HEK293T (cell line): ENCODE results near the gene MOGAT3.

ENCODE experiments used
- ARNT ChIP-seq: fragments of 450-650 bp; IDR thresholded peaks from 2 replicates; pipeline ENCODE4 v1.6.1; 2017; ENCODE audit warnings: mild to moderate bottlenecking
- ELF4 ChIP-seq: fragments of 450-650 bp; IDR thresholded peaks from 2 replicates; pipeline ENCODE4 v1.6.1; 2017; ENCODE audit warnings: antibody characterized with exemption
- FOXA1 ChIP-seq: fragments of 450-650 bp; IDR thresholded peaks from 2 replicates; pipeline ENCODE4 v1.6.1; 2016; ENCODE audit warnings: mild to moderate bottlenecking
- FOXK2 ChIP-seq: fragments of 450-650 bp; IDR thresholded peaks from 2 replicates; pipeline ENCODE4 v1.6.1; 2016; ENCODE audit warnings: mild to moderate bottlenecking
- NFRKB ChIP-seq: fragments of 450-650 bp; IDR thresholded peaks from 2 replicates; pipeline ENCODE4 v1.6.1; 2016; ENCODE audit warnings: mild to moderate bottlenecking, moderate library complexity
- SP1 ChIP-seq: fragments of 450-650 bp; IDR thresholded peaks from 2 replicates; pipeline ENCODE4 v1.6.1; 2017
- SUZ12 ChIP-seq: fragments of 450-650 bp; IDR thresholded peaks from 2 replicates; pipeline ENCODE4 v1.6.1; 2016; ENCODE audit warnings: mild to moderate bottlenecking
- TARDBP ChIP-seq: fragments of 450-650 bp; IDR thresholded peaks from 2 replicates; pipeline ENCODE4 v1.6.1; 2016
- ZNF384 ChIP-seq: fragments of 450-650 bp; IDR thresholded peaks from 2 replicates; pipeline ENCODE4 v1.6.1; 2016

DNA sequence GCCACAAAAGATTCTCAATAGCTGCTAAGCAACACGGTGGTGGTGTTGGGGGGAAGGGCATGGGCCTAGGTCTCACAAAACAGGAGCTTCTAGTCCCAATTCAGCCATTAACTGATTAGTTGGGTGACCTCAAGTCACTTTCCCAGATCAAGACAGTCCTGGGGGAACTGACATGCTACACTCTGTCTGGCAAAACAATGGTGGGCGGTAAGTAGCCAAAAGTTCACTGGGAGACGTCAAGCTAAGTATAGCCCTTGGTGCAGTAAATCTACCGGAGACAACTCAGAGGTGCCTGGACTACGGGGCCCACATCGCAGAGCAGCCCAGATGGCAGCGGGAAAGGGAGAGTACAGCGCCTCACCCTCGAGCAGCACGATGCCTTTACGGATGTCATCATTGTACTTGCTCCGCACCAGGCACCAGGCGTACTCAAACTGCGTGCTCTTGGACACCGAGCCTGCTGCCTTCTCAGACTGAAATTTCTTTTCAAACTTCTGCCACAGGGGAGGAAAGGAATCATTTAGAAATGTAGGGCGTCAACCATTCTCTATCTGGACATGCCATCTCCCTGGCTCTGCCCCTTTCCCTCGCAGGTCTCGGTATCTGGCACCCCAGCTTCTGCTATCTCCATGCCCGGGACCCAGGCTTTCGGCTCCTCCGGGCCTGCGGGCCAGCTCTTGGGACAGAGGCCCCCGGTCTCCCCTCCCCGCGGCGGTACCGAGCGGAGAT lies 43.0 kb upstream of the MOGAT3 start:
- TF ChIP-seq SUZ12: no peak
- TF ChIP-seq ELF4: no peak
- TF ChIP-seq ARNT: no peak
- TF ChIP-seq TARDBP: no peak
- no peak for TF ChIP-seq NFRKB
- no peak for TF ChIP-seq SP1
- no peak for TF ChIP-seq FOXA1
- no peak for TF ChIP-seq FOXK2
- no peak for TF ChIP-seq ZNF384
